Right lobe of liver (tissue), 6 donors: ENCODE measurements around the gene HOXD10. TPM values are rescaled to one million over a fixed set of nuclear protein-coding genes. Genes with fewer than 3 reads are reported as not detected.

Experiments used
- ATAC-seq, 4 donors: fragments of 200-7000 bp; cut with Tn5 transposase; one replicate each; pipeline ENCODE4 v1.9.1; 2020; ENCODE audit warnings: mild to moderate bottlenecking in 4 of 4, moderate library complexity in 4 of 4
- DNase-seq, 3 donors: peaks; one replicate each; pipeline ENCODE4 v3.0.0-alpha.2; 2020
- H3K27ac ChIP-seq, 3 donors: fragments of 200-600 bp; one replicate each; pipeline ENCODE4 v1.8.0; 2022
- H3K27me3 ChIP-seq, 2 donors: fragments of 200-600 bp; one replicate each; pipeline ENCODE4 v1.8.0; 2022
- H3K36me3 ChIP-seq, 4 donors: fragments of 200-600 bp; sonication (generic) in 1 of 4; one replicate each; pipeline versions ENCODE4 v1.5.1 to v1.8.0; 2017 to 2022; ENCODE audit warnings: control low read depth in 1 of 4
- H3K4me1 ChIP-seq, 4 donors: fragments of 200-600 bp; sonication (generic) in 1 of 4; one replicate each; pipeline versions ENCODE4 v1.5.1 to v1.8.0; 2017 to 2022; ENCODE audit warnings: control low read depth in 1 of 4
- H3K4me3 ChIP-seq, 3 donors: fragments of 200-600 bp; one replicate each; pipeline ENCODE4 v1.8.0; 2022
- H3K9me3 ChIP-seq, 4 donors: fragments of 200-600 bp; sonication (generic) in 1 of 4; one replicate each; pipeline versions ENCODE4 v1.5.1 to v1.8.0; 2017 to 2022; ENCODE audit warnings: control low read depth in 1 of 4
- POLR2A ChIP-seq: fragments of 450-650 bp; IDR thresholded peaks from one replicate; pipeline ENCODE4 v1.6.1; 2017; ENCODE audit warnings: antibody characterized with exemption, mild to moderate bottlenecking
- WGBS: methylation state at CpG from one replicate; pipeline ENCODE4 v1.1.6; 2018; ENCODE audit warnings: low coverage, low lambda C conversion rate; ENCODE audit not compliant: insufficient coverage; ENCODE audit errors: missing lambda C conversion rate; 5-methylcytosine and 5-hydroxymethylcytosine counted together
- intact Hi-C, 2 donors: fragments of 100-400 bp; cut with DNase I; formaldehyde crosslinking; loops; one replicate each; pipeline versions ENCODE4 v1.11.2 to v1.14.1; 2022
- total RNA-seq, 6 experiments: library from RNA; depleted of rRNA in 2 of 6; stranded (reverse); fragments of >200 nt in 2 of 6; fragmentation: NEBNext Ultra II Directional in 3 of 6; extraction: Animal tissue kit (Norgen Biotek cat#: 25700) in 3 of 6; gene quantifications; one replicate each; pipeline versions ENCODE4 v1.1.0 to v1.2.4, GENCODE V29; 2016 to 2023
- TF ChIP-seq, protein P1 (sequence below), 4 donors: fragments of 200-600 bp in 3 of 4; fragments of 450-650 bp in 1 of 4; IDR thresholded peaks; one replicate each; pipeline versions ENCODE4 v1.5.1 to v1.8.0; 2016 to 2022; ENCODE audit warnings: antibody characterized with exemption in 4 of 4, mild to moderate bottlenecking in 2 of 4
- donor health status: DM: no; HTN: yes; CAD: no.
- donor health status: DM: no; HTN: no; CAD: no.
- donor health status: DM: no; HTN: no; CAD: no.
- donor health status: DM: no; HTN: yes; CAD: no.
- donor health status: DM: no; HTN: yes; CAD: no.

Gene HOXD10
- total RNA-seq, 6 experiments from 2014 or later, result not detected

DNA sequence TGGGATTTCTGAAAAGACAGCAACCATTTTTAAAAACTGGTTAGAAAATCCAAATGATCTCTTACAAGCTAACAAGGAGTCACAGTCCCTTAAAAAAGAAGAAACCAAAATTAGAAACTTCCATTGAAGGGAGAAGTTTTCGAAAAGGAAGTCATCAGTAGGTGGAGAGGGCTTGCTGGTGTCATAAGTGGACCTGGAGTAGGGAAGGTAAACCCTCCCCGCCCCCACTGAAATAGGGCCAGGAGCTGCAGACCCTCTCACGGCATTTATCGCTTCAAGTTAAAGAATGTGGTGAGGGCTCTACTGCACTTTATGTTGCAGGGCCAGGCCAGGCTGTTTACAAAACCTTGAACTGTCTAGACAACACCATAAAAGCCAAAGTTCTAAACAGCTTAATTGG, 6.6 kb upstream of the HOXD10 start:
- no peak overlapping the region for H3K4me3 ChIP-seq
- WGBS, result 11% methylated on average over 4 of the region's 4 CpGs
- ATAC-seq, result no peak
- H3K36me3 ChIP-seq, result no peaks in the 10 kb centered on the region
- intact Hi-C loops, result no loop called here
- TF ChIP-seq, protein P1, sequence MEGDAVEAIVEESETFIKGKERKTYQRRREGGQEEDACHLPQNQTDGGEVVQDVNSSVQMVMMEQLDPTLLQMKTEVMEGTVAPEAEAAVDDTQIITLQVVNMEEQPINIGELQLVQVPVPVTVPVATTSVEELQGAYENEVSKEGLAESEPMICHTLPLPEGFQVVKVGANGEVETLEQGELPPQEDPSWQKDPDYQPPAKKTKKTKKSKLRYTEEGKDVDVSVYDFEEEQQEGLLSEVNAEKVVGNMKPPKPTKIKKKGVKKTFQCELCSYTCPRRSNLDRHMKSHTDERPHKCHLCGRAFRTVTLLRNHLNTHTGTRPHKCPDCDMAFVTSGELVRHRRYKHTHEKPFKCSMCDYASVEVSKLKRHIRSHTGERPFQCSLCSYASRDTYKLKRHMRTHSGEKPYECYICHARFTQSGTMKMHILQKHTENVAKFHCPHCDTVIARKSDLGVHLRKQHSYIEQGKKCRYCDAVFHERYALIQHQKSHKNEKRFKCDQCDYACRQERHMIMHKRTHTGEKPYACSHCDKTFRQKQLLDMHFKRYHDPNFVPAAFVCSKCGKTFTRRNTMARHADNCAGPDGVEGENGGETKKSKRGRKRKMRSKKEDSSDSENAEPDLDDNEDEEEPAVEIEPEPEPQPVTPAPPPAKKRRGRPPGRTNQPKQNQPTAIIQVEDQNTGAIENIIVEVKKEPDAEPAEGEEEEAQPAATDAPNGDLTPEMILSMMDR (IDR thresholded peaks at IDR 0.05), result no peak
- no peak for TF ChIP-seq POLR2A
- peaks cover 0 to 8% (median 0%) of the 10 kb centered on the region in 4 donors for H3K4me1 ChIP-seq
- H3K9me3 ChIP-seq, result no peaks in the 10 kb centered on the region
- no peak for DNase-seq
- H3K27ac ChIP-seq, result no peak overlapping the region
- H3K27me3 ChIP-seq, result peaks cover 9 to 86% of the 10 kb centered on the region in 2 donors

DNA sequence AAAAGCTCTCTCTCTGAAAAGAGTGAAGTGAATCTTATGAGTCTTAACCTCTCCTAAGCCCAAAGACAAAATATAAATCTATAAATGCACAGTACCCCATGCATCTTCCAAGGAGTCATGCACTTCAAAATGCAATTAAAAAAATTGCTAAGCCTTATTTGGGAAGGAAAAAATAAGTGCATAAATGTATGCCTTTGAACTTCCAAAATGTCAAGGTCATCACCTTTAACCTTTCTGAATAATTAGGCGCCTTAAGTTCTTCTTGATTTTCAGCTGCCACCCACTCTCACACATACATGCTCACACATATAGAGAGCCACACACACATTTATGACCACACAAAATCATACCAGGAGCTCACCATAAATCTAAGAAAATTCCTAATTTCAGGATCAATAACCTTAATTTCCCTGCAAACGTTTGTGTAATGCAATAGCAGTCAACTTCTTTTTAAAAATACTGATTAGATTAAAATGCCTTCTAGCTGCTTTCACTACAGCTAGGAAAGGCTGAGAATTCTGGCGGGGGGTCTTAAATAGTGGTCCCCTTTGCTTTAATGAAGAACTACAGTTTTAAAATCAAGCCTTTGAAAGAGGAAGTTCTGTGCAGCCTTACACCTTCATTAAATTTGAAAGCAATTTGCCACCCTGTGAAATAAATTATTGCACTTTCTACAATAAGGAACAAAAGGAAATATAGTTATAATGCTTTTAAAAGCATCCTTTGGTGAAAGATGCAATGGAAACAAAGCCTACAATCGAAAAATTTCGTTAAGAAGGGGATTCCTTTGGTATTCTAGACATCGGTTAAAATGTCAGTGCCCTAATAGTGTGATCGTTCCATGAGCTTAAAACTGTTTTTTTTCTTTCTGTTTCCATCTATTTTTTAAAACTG, 5.9 kb upstream of the HOXD10 start:
- no peak for ATAC-seq
- Histone ChIP-seq H3K27me3 (peaks cover 8 to 88% of the 10 kb centered on the region in 2 donors), H3K4me1 (peaks cover 0 to 8% (median 0%) of the 10 kb centered on the region in 4 donors), H3K4me3 (no peak overlapping the region), H3K36me3 (no peaks in the 10 kb centered on the region), H3K9me3 (no peaks in the 10 kb centered on the region), H3K27ac (no peak overlapping the region)
- intact Hi-C loops, result no loop called here
- TF ChIP-seq POLR2A, result no peak
- TF ChIP-seq, protein P1 (IDR thresholded peaks at IDR 0.05), result no peak
- whole genome bisulfite sequencing, result 16% methylated on average over 7 of the region's 7 CpGs
- no peak for DNase-seq

DNA sequence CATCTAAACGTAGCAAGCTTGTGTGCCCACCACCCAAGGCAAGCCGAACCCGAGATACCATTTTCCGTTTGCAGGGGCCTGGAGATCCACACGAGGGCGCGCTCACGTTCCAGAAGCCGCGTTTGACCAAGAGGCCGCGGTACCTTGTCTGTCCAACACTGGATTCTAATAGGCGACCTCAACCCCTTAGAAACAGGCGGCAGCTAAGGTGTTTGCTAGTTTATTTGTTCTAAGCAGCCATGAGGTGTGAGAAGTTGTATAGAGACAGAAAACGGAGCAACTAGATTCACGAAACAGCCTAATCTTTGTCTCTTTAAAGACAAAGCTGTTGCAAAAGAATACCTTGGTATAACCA, 5.3 kb upstream of the HOXD10 start:
- peaks cover 8 to 88% of the 10 kb centered on the region in 2 donors for H3K27me3 ChIP-seq
- no peak overlapping the region for H3K4me3 ChIP-seq
- H3K4me1 ChIP-seq, result peaks cover 0 to 6% (median 0%) of the 10 kb centered on the region in 4 donors
- intact Hi-C loops, result no loop called here
- 4% methylated on average over 16 of the region's 16 CpGs for WGBS
- no peak overlapping the region for H3K27ac ChIP-seq
- DNase-seq (peak in 1 of 3 donors; percentile 55), ATAC-seq (peak; percentile 17 to 69 (median 54))
- no peaks in the 10 kb centered on the region for H3K36me3 ChIP-seq
- no peak for TF ChIP-seq POLR2A
- TF ChIP-seq, protein P1 (IDR thresholded peaks at IDR 0.05), result peak; percentile 16 to 65 (median 52)
- H3K9me3 ChIP-seq, result no peaks in the 10 kb centered on the region

DNA sequence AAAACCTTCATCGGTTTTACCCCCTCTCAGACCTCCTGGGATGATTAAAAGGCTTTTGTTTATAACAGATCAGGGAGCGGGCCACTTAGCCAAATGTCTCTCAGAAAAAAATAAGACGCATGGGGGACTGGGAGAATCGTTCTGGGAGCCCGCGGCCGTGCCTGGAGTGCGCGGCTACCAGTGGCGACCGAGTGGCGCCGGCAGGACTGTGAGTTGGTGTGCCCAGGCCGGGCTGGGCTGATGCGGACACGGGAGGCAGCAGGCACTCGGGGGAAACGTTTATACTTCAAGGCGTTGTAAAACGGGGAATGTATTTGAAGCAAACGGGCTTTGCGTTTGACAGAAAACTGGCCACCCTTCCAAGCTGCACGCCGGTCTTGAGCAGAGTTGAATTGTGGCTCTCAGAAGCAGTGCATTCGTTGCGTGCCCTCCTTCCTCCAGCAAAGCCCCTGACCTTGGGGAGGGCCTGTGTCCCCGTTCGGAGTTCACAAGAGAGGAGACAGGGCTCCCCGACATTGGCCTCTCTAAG, 4.7 kb upstream of the HOXD10 start:
- H3K27me3 ChIP-seq, result peaks cover 11 to 87% of the 10 kb centered on the region in 2 donors
- ATAC-seq (no peak), DNase-seq (no peak)
- WGBS, result 2% methylated on average over 26 of the region's 29 CpGs
- H3K9me3 ChIP-seq, result no peaks in the 10 kb centered on the region
- H3K4me1 ChIP-seq, result peaks cover 0 to under 1% (median 0%) of the 10 kb centered on the region in 4 donors
- TF ChIP-seq POLR2A, result no peak
- TF ChIP-seq, protein P1 (IDR thresholded peaks at IDR 0.05), result no peak
- H3K4me3 ChIP-seq, result no peak overlapping the region
- intact Hi-C loops, result no loop called here
- H3K27ac ChIP-seq, result no peak overlapping the region
- H3K36me3 ChIP-seq, result no peaks in the 10 kb centered on the region
